ENCODE data around the gene DCLK3. TPM values are rescaled to one million over a fixed set of nuclear protein-coding genes. Genes with fewer than 3 reads are reported as not detected.

Gene DCLK3
- total and polyA plus RNA-seq, 2 of the 13 experiments (the other 11 are each of a cell fraction or from before 2014, with no cell fraction given): not detected

DNA sequence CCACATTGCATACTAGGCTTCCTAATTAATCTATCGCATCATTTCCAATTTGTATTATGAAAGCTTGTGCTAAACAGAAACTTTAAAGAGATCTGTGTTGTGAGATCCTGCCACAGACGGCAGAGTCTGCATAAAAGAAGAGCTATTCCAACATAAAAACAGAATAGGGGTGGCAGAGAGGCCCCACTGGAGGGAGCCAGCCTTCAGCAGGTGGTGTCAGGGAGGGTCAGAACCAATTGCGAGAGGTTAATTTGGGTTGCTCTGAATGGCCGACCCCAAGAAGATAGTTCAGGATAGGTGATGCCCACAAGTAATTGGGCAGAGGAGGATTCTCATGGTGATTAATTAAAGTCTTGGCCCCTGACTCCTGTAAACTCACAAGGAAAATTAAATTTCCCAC is 74.8 kb downstream of the DCLK3 start:
- no peak for FAIRE-seq
- in situ Hi-C loops (cut with HindIII; ENCODE audit: extremely low pct_ligation_motif_present, low pct_unique_long_range_greater_than_20kb): no loop called here

More for the DNA sequence above, 74.8 kb downstream of the DCLK3 start:
- 31% methylated on average over 4 of the region's 4 CpGs for WGBS (ENCODE audit: low lambda C conversion rate)
- intact Hi-C loops (cut with micrococcal nuclease; ENCODE audit: unreplicated experiment): no loop called here
- Histone ChIP-seq H3K4me2 (ENCODE audit: low read depth, low read length) (no peak overlapping the region), H3K36me3 (replicated peaks in 1 of 2; ENCODE audit: control insufficient read depth in 1 of 2, insufficient read depth in 2 of 2, low read length in 2 of 2) (no peaks in the 10 kb centered on the region), H3K9ac (ENCODE audit: insufficient read depth, low read depth, low read length) (no peak overlapping the region), H3K9me3 (ENCODE audit: low read length) (no peaks in the 10 kb centered on the region), H2AFZ (ENCODE audit: low read length) (no peak overlapping the region), H3K27me3 (ENCODE audit: control insufficient read depth in 1 of 2, insufficient read depth in 2 of 2, low read length in 2 of 2) (no peaks in the 10 kb centered on the region; a peak in 1 of 5 replicates), H3K4me1 (ENCODE audit: insufficient read depth, low read length) (no peaks in the 10 kb centered on the region), H4K20me1 (ENCODE audit: insufficient read depth, low read length) (no peaks in the 10 kb centered on the region), H3K79me2 (ENCODE audit: insufficient read depth, low read length) (no peaks in the 10 kb centered on the region), H3K27ac (ENCODE audit: extremely low read length, insufficient read depth, low read length) (no peak overlapping the region), H3K4me3 (replicated peaks in 1 of 3; ENCODE audit: insufficient read depth in 1 of 3, low read depth in 2 of 3, low read length in 3 of 3) (no peak overlapping the region)
- POLR2A ChIA-PET: no interaction called here
- no peak for ATAC-seq
- TF ChIP-seq SATB2 (CRISPR knock-in tag; IDR thresholded peaks at IDR 0.05) (no peak), TRIM24 (CRISPR knock-in tag; IDR thresholded peaks at IDR 0.05) (no peak), PAX8 (CRISPR knock-in tag; IDR thresholded peaks at IDR 0.05; ENCODE audit: borderline replicate concordance) (no peak), ZNF564 (CRISPR knock-in tag; IDR thresholded peaks at IDR 0.05) (no peak), HNF4A (CRISPR knock-in tag; IDR thresholded peaks at IDR 0.05) (no peak), ZNF20 (CRISPR knock-in tag; IDR thresholded peaks at IDR 0.05) (no peak), FOXC1 (CRISPR knock-in tag; IDR thresholded peaks at IDR 0.05; ENCODE audit: borderline replicate concordance) (no peak), HOXA9 (CRISPR knock-in tag; IDR thresholded peaks at IDR 0.05; ENCODE audit: borderline replicate concordance) (no peak), SKI (IDR thresholded peaks at IDR 0.05; ENCODE audit: partially characterized antibody) (no peak), PPARG (CRISPR knock-in tag; conservative IDR thresholded peaks at IDR 0.05) (no peak)
- TF ChIP-seq, protein P1, sequence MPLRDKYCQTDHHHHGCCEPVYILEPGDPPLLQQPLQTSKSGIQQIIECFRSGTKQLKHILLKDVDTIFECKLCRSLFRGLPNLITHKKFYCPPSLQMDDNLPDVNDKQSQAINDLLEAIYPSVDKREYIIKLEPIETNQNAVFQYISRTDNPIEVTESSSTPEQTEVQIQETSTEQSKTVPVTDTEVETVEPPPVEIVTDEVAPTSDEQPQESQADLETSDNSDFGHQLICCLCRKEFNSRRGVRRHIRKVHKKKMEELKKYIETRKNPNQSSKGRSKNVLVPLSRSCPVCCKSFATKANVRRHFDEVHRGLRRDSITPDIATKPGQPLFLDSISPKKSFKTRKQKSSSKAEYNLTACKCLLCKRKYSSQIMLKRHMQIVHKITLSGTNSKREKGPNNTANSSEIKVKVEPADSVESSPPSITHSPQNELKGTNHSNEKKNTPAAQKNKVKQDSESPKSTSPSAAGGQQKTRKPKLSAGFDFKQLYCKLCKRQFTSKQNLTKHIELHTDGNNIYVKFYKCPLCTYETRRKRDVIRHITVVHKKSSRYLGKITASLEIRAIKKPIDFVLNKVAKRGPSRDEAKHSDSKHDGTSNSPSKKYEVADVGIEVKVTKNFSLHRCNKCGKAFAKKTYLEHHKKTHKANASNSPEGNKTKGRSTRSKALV (CRISPR knock-in tag; IDR thresholded peaks at IDR 0.05): no peak
- TF ChIP-seq, protein P2, sequence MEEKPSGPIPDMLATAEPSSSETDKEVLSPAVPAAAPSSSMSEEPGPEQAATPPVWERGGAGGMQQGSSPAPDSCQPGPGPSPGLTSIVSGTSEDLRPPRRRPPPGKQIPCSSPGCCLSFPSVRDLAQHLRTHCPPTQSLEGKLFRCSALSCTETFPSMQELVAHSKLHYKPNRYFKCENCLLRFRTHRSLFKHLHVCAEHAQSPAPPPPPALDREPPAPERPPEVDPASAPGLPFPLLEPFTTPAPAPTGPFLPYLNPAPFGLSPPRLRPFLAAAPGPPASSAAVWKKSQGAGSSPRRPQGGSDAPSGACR (CRISPR knock-in tag; IDR thresholded peaks at IDR 0.05): no peak
- TF ChIP-seq, protein P3, sequence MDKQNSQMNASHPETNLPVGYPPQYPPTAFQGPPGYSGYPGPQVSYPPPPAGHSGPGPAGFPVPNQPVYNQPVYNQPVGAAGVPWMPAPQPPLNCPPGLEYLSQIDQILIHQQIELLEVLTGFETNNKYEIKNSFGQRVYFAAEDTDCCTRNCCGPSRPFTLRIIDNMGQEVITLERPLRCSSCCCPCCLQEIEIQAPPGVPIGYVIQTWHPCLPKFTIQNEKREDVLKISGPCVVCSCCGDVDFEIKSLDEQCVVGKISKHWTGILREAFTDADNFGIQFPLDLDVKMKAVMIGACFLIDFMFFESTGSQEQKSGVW (CRISPR knock-in tag; IDR thresholded peaks at IDR 0.05; ENCODE audit: borderline replicate concordance): no peak
- TF ChIP-seq, protein P4, sequence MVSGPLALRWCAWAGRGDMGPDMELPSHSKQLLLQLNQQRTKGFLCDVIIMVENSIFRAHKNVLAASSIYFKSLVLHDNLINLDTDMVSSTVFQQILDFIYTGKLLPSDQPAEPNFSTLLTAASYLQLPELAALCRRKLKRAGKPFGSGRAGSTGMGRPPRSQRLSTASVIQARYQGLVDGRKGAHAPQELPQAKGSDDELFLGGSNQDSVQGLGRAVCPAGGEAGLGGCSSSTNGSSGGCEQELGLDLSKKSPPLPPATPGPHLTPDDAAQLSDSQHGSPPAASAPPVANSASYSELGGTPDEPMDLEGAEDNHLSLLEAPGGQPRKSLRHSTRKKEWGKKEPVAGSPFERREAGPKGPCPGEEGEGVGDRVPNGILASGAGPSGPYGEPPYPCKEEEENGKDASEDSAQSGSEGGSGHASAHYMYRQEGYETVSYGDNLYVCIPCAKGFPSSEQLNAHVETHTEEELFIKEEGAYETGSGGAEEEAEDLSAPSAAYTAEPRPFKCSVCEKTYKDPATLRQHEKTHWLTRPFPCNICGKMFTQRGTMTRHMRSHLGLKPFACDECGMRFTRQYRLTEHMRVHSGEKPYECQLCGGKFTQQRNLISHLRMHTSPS (CRISPR knock-in tag; IDR thresholded peaks at IDR 0.05; ENCODE audit: low read depth): no peak
- TF ChIP-seq, protein P5, sequence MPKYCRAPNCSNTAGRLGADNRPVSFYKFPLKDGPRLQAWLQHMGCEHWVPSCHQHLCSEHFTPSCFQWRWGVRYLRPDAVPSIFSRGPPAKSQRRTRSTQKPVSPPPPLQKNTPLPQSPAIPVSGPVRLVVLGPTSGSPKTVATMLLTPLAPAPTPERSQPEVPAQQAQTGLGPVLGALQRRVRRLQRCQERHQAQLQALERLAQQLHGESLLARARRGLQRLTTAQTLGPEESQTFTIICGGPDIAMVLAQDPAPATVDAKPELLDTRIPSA (CRISPR knock-in tag; IDR thresholded peaks at IDR 0.05; ENCODE audit: borderline replicate concordance): no peak
- DNase-seq (ENCODE audit: low spot score): no peak
- no TSS peak for BruUV-seq (replicated peaks)
- CTCF ChIA-PET (ENCODE audit: low intra/inter-chr PET ratio, low total read pairs): no interaction called here
